ENCODE data around the gene ZNF296. TPM values are rescaled to one million over a fixed set of nuclear protein-coding genes. Genes with fewer than 3 reads are reported as not detected.
A peak's percentile ranks its signal among the peaks of the same experiment; 100 is the strongest.

Gene ZNF296
- total and polyA plus RNA-seq, 7 experiments from 2014 or later, result 0.57 to 3.6 (median 1.2) TPM

DNA sequence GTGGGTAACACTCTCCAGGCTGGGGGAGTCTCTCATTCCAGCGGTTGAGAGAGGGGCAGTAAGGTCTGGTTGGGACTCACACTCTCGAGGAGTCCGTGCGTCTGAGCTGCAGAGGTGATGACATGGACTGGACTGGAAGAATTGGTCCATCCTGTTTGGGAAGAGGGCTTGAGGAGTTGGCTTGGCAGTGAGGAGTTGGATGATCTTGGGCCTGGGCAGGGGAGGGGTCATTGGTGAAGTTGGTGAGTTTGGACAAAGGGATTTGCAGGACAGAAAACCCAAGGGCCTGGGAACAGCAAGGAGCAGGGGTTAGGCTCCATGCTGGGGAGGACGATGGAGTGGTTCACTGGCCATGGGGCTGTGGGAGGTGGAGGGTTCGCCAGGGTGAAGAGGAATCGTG, 20.4 kb upstream of the ZNF296 start:
- POLR2A ChIA-PET, result interaction anchor here (0.7 kb wide), 1 partner anchor 207 kb away, joined by 3 read pairs; no protein-coding TSS in a partner anchor
- peaks cover 52 to 88% (median 79%) of the 10 kb centered on the region in 7 donors for H3K4me1 Mint-ChIP-seq
- intact Hi-C loops (cut with micrococcal nuclease), result no loop called here
- ATAC-seq (no peak), DNase-seq (no peak)
- H3K4me3 Mint-ChIP-seq, result peak overlapping the region in 8 of 10 donors; percentile 10 to 97 (median 51)
- Histone ChIP-seq H3K4me1 (ENCODE audit: control insufficient read depth in 2 of 2, insufficient read depth in 2 of 2, low read length in 2 of 2) (peaks cover 28 to 39% of the 10 kb centered on the region in 2 donors), H3K4me3 (ENCODE audit: low read length) (no peak overlapping the region), H3K36me3 (ENCODE audit: control insufficient read depth in 2 of 3, insufficient read depth in 3 of 3, low read length in 3 of 3) (peaks cover 0 to 11% (median 0%) of the 10 kb centered on the region in 3 experiments), H3K27me3 (ENCODE audit: control insufficient read depth in 2 of 2, insufficient read depth in 2 of 2, low read length in 2 of 2) (no peaks in the 10 kb centered on the region), H3K27ac (ENCODE audit: low read depth, low read length) (no peak overlapping the region), H3K9me3 (ENCODE audit: control insufficient read depth in 2 of 3, low read length in 3 of 3) (no peaks in the 10 kb centered on the region)
- peaks cover 0 to 6% (median 0%) of the 10 kb centered on the region in 5 donors for H3K36me3 Mint-ChIP-seq
- peaks cover 0 to 6% (median 0%) of the 10 kb centered on the region in 11 donors for H3K9me3 Mint-ChIP-seq
- CTCF ChIA-PET, result no interaction called here
- H3K27me3 Mint-ChIP-seq, result no peaks in the 10 kb centered on the region
- peak overlapping the region in 7 of 9 donors; percentile 23 to 89 (median 67) for H3K27ac Mint-ChIP-seq

DNA sequence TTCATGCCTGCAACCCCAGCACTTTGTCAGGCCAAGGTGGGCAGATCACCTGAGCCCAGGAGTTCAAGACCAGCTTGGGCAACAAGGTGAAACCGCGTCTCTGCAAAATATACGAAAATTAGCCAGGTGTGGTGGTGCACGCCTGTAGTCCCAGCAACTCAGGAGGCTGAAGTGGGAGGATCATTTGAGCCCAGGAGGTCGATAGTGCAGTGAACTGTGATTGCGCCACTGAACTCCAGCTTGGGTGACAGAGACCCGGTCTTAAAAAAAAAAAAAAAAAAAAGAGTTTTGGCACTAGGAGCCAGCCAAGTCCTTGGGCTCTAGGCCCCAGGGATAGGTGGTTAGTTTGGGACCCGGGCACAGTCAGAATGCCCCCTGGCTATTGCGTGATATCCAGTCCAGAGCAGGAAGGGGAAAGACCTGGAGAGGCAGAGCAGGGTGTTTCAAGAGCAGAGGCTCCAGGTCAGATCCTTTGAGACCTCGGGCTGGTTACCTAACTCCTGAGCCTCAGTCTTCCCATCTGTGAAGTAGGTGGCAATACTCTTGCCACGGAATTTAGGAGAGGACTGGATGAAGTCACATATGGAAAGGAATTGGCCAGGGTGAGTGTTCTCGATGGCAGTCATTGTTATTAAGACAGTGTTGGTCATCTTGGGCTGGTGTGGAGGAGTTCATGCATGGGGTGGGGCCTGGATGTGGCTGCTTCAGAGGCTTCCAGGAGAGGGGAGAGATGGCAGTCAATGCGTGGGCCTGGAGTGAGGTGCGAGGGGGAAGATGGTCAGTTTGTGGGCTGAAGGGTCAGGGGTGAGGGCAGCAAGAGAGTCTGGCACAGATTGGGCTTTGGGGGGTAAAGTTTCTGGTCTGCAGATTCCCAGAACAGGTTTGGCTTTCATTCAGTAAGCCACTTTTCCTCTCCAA, 19.5 kb upstream of the ZNF296 start:
- Histone ChIP-seq H3K36me3 (ENCODE audit: control insufficient read depth in 2 of 3, insufficient read depth in 3 of 3, low read length in 3 of 3) (peaks cover 0 to 12% (median 0%) of the 10 kb centered on the region in 3 experiments), H3K9me3 (ENCODE audit: control insufficient read depth in 2 of 3, low read length in 3 of 3) (no peaks in the 10 kb centered on the region), H3K4me3 (ENCODE audit: low read length) (no peak overlapping the region), H3K4me1 (ENCODE audit: control insufficient read depth in 2 of 2, insufficient read depth in 2 of 2, low read length in 2 of 2) (peaks cover 34 to 39% of the 10 kb centered on the region in 2 donors), H3K27ac (ENCODE audit: low read depth, low read length) (no peak overlapping the region), H3K27me3 (ENCODE audit: control insufficient read depth in 2 of 2, insufficient read depth in 2 of 2, low read length in 2 of 2) (no peaks in the 10 kb centered on the region)
- Mint-ChIP-seq H3K4me1 (peaks cover 56 to 86% (median 80%) of the 10 kb centered on the region in 7 donors), H3K27ac (peak overlapping the region in 6 of 9 donors; percentile 14 to 81 (median 62)), H3K27me3 (no peaks in the 10 kb centered on the region), H3K4me3 (peak overlapping the region in 9 of 10 donors; percentile 32 to 97 (median 51)), H3K36me3 (peaks cover 0 to 11% (median 4%) of the 10 kb centered on the region in 5 donors), H3K9me3 (peaks cover 0 to 8% (median 0%) of the 10 kb centered on the region in 11 donors)
- ChIA-PET CTCF (no interaction called here), POLR2A (interaction anchor here (1.5 kb wide), 1 partner anchor 83 kb away, joined by 4 read pairs; the partner anchor contains the start of genes BLOC1S3 and TRAPPC6A)
- intact Hi-C loops (cut with micrococcal nuclease), result no loop called here
- DNase-seq (no peak), ATAC-seq (no peak)

DNA sequence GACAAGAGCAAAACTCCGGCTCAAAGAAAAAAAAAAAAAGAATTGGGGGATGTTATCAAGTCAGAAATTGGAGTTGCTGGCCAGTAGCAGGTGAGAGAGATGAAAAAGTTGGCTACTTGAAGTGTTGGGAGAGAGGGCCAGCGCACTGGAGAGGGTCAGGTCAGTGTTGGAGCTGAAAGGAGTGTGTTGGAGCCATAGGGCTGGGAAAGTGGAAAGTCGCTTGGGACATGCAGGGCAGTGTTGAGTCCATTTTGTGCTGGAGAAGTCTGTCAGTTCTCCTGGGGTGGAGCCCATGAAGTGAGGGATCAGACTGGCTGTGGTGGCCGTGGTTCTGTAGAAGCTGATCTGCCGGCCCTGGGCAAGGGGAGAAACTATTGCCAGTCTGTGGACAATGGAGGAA, 18.4 kb upstream of the ZNF296 start:
- Histone ChIP-seq H3K4me1 (ENCODE audit: control insufficient read depth in 2 of 2, insufficient read depth in 2 of 2, low read length in 2 of 2) (peaks cover 39 to 41% of the 10 kb centered on the region in 2 donors), H3K36me3 (ENCODE audit: control insufficient read depth in 2 of 3, insufficient read depth in 3 of 3, low read length in 3 of 3) (peaks cover 0 to 17% (median 4%) of the 10 kb centered on the region in 3 experiments), H3K9me3 (ENCODE audit: control insufficient read depth in 2 of 3, low read length in 3 of 3) (no peaks in the 10 kb centered on the region), H3K27me3 (ENCODE audit: control insufficient read depth in 2 of 2, insufficient read depth in 2 of 2, low read length in 2 of 2) (no peaks in the 10 kb centered on the region), H3K27ac (ENCODE audit: low read depth, low read length) (no peak overlapping the region), H3K4me3 (ENCODE audit: low read length) (no peak overlapping the region)
- ChIA-PET POLR2A (interaction anchor here (0.8 to 1.5 kb wide), 2 partner anchors 8 to 84 kb away, joined by 3 to 4 read pairs; partner anchors contain the start of genes BLOC1S3 and TRAPPC6A), CTCF (no interaction called here)
- Mint-ChIP-seq H3K9me3 (peaks cover 0 to 8% (median 0%) of the 10 kb centered on the region in 11 donors), H3K27ac (peak overlapping the region; percentile 19 to 98 (median 75)), H3K4me3 (peak overlapping the region; percentile 87 to 99 (median 96)), H3K36me3 (peaks cover 0 to 11% (median 4%) of the 10 kb centered on the region in 5 donors), H3K4me1 (peaks cover 56 to 82% (median 75%) of the 10 kb centered on the region in 7 donors), H3K27me3 (no peaks in the 10 kb centered on the region)
- DNase-seq (no peak), ATAC-seq (no peak)
- intact Hi-C loops (cut with micrococcal nuclease), result loop anchor here in 1 of 2 donors (5.0 kb wide), 4 partner anchors 33 to 793 kb away; partner anchors contain the start of genes BCL3, IRF2BP1 and MARK4

DNA sequence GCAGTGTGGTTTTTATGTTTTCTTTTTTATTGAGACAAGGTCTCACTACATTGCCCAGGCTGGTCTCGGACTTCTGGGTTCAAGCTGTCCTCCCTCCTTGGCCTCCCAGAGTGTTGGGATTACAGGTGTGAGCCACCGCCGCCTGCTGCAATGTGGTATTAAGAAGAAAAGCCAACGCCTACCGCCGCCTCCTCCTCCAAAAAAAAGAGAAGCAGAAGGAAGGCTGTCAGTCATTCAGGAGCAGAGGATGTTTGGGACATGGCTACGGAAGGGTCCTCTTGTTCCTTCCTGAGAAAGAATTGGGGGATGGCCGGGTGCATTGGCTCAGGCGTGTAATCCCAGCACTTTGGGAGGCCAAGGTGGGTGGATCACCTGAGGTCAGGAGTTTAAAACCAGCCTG, 17.9 kb upstream of the ZNF296 start:
- peaks cover 0 to 13% (median 4%) of the 10 kb centered on the region in 3 experiments for H3K36me3 ChIP-seq (ENCODE audit: control insufficient read depth in 2 of 3, insufficient read depth in 3 of 3, low read length in 3 of 3)
- H3K27me3 ChIP-seq (ENCODE audit: control insufficient read depth in 2 of 2, insufficient read depth in 2 of 2, low read length in 2 of 2), result no peaks in the 10 kb centered on the region
- CTCF ChIA-PET, result no interaction called here
- peak overlapping the region; percentile 90 for H3K27ac ChIP-seq (ENCODE audit: low read depth, low read length)
- no peaks in the 10 kb centered on the region for H3K9me3 ChIP-seq (ENCODE audit: control insufficient read depth in 2 of 3, low read length in 3 of 3)
- H3K4me3 ChIP-seq (ENCODE audit: low read length), result peak overlapping the region; percentile 75
- ATAC-seq (no peak), DNase-seq (no peak)
- POLR2A ChIA-PET, result no interaction called here
- peaks cover 34 to 41% of the 10 kb centered on the region in 2 donors for H3K4me1 ChIP-seq (ENCODE audit: control insufficient read depth in 2 of 2, insufficient read depth in 2 of 2, low read length in 2 of 2)
- intact Hi-C loops (cut with micrococcal nuclease), result loop anchor here in 1 of 2 donors (5.0 kb wide), 4 partner anchors 33 to 793 kb away; partner anchors contain the start of genes BCL3, IRF2BP1 and MARK4
- H3K36me3 Mint-ChIP-seq, result peaks cover 0 to 11% (median 4%) of the 10 kb centered on the region in 5 donors
- peak overlapping the region; percentile 87 to 99 (median 96) for H3K4me3 Mint-ChIP-seq
- peak overlapping the region; percentile 63 to 98 (median 79) for H3K27ac Mint-ChIP-seq
- no peaks in the 10 kb centered on the region for H3K27me3 Mint-ChIP-seq
- H3K9me3 Mint-ChIP-seq, result peaks cover 0 to 8% (median 0%) of the 10 kb centered on the region in 11 donors
- H3K4me1 Mint-ChIP-seq, result peaks cover 52 to 81% (median 69%) of the 10 kb centered on the region in 7 donors

DNA sequence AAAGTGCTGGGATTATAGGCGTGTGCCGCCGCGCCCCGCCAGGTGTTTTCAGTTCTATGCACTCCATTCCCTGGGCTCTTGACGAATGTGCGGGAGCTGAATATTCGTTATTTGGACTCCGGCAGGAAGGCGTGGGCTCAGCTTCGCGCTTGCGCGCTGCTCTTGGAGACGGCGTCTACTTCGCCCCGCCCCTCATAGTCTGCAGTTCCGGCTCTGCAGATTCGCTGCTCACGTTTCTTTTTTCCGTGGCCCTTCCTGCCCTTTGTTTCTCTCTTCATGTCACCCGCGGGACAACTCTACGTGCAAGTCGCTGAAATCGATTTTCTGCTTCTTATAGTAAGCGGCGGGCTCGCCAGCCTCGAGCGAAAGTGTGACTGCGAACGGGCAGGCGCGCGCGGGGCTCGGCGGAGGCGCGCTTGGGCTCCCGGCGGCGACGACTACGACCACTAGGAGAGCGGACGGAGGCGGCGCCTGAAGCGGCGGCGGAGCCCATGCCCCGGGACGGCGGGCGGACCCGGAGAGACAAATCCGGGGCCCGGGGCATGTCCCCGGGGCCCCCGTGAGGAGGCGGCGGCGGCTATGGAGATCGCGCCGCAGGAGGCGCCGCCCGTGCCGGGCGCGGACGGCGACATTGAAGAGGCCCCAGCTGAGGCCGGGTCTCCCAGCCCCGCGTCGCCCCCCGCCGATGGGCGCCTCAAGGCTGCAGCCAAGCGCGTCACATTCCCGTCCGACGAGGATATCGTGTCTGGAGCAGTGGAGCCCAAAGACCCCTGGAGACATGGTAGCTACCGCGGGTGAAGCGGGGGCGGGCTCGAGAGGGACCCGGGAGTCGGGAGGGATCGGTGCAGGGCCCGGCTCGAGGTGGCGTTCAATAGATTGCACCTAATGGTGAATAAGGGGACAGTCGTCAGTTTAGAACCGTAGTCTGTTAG, 16.7 kb upstream of the ZNF296 start, which contains the start of gene PPP1R37:
Gene PPP1R37 (plus strand): TSS at position 433 of the 932 bp plus-strand sequence. CDS start 147 bp downstream, at position 580.
- ChIA-PET POLR2A (interaction anchor here (0.6 to 3.8 kb wide), 17 partner anchors 10 to 1429 kb away, joined by 3 to 36 read pairs (median 8); partner anchors contain the start of genes BLOC1S3, CLASRP, CLPTM1 and GEMIN7), CTCF (interaction anchor here (0.7 to 2.1 kb wide), 4 partner anchors 9 to 407 kb away, joined by 3 to 11 read pairs (median 6); partner anchors contain the start of genes BLOC1S3 and TRAPPC6A)
- Histone ChIP-seq H3K4me3 (ENCODE audit: low read length) (peak within 1 kb of the TSS; percentile 75), H3K4me1 (ENCODE audit: control insufficient read depth in 2 of 2, insufficient read depth in 2 of 2, low read length in 2 of 2) (peaks cover 33 to 46% of the 10 kb centered on the region in 2 donors), H3K36me3 (ENCODE audit: control insufficient read depth in 2 of 3, insufficient read depth in 3 of 3, low read length in 3 of 3) (peaks cover 0 to 13% (median 4%) of the 10 kb centered on the region in 3 experiments), H3K27ac (ENCODE audit: low read depth, low read length) (peak within 1 kb of the TSS; percentile 90), H3K9me3 (ENCODE audit: control insufficient read depth in 2 of 3, low read length in 3 of 3) (no peaks in the 10 kb centered on the region), H3K27me3 (ENCODE audit: control insufficient read depth in 2 of 2, insufficient read depth in 2 of 2, low read length in 2 of 2) (no peaks in the 10 kb centered on the region)
- Mint-ChIP-seq H3K36me3 (peaks cover 0 to 11% (median 4%) of the 10 kb centered on the region in 5 donors), H3K9me3 (peaks cover 0 to 8% (median 0%) of the 10 kb centered on the region in 11 donors), H3K27ac (peak within 1 kb of the TSS; percentile 96 to 100 (median 98)), H3K27me3 (no peaks in the 10 kb centered on the region), H3K4me1 (peaks cover 56 to 81% (median 60%) of the 10 kb centered on the region in 7 donors), H3K4me3 (peak within 1 kb of the TSS; percentile 87 to 99 (median 96))
- peak; percentile 81 to 97 (median 92) for DNase-seq
- intact Hi-C loops (cut with micrococcal nuclease), result loop anchor here (1.0 to 5.0 kb wide), 15 partner anchors 10 to 794 kb away; partner anchors contain the start of genes BLOC1S3 (in 2 of the 2), GEMIN7 (in 2 of the 2), TRAPPC6A (in 2 of the 2) and BCL3 (in 1 of the 2)
- ATAC-seq, result peak; percentile 85

Measured in naive thymus-derived CD4-positive, alpha-beta T cell (primary cell).